Ovary (tissue), 3 donors: ENCODE data around the gene SOCS1.

Experiments used
- EP300 ChIP-seq: sonication (generic); formaldehyde crosslinking; IDR thresholded peaks from one replicate; pipeline ENCODE4 v1.6.1; 2017; ENCODE audit warnings: antibody characterized with exemption
- TF ChIP-seq, protein P1 (sequence below), 3 donors: fragments of 450-650 bp in 2 of 3; fragments of 200-600 bp in 1 of 3; IDR thresholded peaks; one replicate each; pipeline versions ENCODE4 v1.5.1 to v1.8.0; 2016 to 2022; ENCODE audit warnings: antibody characterized with exemption in 3 of 3, mild to moderate bottlenecking in 1 of 3
- donor health status: DM: no; HTN: no; CAD: no.

DNA sequence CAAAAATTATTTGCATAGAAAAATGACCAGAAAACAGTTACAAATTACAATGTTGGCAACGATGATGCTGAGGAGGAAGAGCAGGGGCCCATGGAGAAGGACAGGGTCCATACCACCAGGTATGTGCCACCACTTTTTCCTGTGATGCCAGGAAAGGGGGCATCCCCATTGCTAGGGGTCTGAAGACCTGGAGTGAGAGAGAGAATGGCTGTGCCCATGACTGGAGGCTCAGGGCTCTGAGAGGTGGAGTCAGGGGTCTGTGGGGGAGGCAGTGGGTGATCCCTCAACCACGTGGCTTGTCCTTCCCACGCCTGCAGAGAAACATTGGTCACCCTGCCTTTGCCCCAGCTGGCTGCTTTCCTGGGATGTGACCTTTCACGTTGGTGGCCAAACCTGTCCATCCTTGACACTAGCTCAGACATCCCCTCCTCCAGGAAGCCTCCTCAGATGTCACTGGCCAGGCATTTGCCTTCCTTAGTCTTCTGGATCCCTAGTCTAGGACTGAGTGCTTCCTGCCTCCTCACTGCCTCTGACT, 51.4 kb downstream of the SOCS1 start:
- TF ChIP-seq EP300: no peak
- TF ChIP-seq, protein P1, sequence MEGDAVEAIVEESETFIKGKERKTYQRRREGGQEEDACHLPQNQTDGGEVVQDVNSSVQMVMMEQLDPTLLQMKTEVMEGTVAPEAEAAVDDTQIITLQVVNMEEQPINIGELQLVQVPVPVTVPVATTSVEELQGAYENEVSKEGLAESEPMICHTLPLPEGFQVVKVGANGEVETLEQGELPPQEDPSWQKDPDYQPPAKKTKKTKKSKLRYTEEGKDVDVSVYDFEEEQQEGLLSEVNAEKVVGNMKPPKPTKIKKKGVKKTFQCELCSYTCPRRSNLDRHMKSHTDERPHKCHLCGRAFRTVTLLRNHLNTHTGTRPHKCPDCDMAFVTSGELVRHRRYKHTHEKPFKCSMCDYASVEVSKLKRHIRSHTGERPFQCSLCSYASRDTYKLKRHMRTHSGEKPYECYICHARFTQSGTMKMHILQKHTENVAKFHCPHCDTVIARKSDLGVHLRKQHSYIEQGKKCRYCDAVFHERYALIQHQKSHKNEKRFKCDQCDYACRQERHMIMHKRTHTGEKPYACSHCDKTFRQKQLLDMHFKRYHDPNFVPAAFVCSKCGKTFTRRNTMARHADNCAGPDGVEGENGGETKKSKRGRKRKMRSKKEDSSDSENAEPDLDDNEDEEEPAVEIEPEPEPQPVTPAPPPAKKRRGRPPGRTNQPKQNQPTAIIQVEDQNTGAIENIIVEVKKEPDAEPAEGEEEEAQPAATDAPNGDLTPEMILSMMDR (IDR thresholded peaks at IDR 0.05): no peak
